CD1c-positive myeloid dendritic cell (primary cell): ENCODE data around the gene RERE.

Experiments used
- DNase-seq: peaks from one replicate; pipeline ENCODE4 v3.0.0-alpha.2; 2016; ENCODE audit errors: extremely low spot score

Gene RERE

DNA sequence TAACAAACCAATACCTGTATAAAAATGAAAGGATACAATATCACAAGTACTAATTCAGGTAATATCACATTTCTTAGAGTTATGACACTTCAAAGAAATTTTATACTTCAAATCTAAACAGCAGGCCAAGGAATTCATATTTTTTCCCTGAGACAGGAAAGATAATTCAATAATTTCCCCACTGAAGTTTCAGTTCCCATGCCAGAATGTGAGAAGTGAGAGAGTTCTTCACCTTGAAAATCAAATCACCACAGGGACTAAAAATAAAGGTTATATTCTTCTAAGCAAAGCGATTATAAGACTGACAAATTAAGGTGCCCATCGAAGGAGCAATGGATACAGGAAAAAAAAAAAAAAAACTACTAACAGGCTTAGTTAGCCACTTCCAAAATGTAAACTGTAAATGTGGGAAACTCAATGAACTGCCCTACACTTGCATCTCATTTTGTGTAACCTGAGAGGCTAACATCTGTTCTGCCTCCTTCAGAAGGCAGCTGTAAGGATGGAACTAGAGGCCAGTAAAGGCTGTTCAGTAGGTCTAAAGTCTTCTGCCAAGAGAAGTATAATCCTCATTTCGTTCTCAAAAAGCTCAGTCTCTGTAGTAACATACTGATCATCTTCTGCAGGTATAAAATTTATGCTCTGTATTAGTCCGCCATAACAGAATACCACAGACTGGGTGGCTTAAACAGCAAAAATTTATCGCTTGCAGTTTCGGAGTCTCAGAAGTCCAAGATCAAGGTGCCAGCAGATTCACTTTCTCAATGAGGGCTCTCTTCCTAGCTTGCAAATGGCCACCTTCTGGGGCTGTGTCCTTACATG lies 127.8 kb downstream of the RERE start:
- DNase-seq: peak; percentile 28

DNA sequence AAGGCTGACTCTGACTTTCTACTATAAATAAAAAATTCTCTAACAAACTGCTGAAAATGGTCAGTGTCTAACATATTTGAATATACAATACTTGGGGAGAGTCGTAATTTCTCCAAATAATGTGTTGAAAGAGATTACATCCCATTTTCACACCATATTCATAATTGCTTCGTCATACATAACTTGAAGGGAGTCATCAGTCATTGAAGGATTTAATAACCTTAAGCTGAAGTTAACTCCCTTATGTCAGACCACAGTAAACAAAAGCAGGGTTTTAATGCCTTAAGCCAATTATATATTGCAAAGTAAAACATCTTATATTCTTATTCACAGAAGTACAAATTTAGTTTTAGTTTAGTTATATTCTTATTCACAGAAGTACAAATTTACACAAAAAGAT lies 129.9 kb downstream of the RERE start:
- no peak for DNase-seq

DNA sequence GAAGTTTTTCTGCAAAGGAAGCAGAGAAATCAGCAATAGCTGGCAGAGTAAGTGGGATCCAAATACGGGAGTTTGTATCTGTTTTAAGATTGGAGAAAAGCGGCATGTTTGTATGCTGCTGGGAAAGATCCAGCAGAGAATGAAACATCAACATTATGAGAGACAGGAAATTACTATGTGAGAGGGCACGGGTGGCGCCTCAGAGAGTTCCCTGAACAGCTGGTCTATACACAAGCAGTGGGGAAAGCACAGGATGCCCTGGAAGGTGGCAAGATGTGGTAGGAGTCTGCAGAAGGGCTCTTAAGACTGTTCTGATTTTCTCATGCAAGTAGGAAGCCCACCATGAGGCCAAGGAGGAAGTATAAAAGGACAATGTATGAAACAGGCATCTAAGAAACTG lies 130.4 kb downstream of the RERE start:
- DNase-seq: no peak

DNA sequence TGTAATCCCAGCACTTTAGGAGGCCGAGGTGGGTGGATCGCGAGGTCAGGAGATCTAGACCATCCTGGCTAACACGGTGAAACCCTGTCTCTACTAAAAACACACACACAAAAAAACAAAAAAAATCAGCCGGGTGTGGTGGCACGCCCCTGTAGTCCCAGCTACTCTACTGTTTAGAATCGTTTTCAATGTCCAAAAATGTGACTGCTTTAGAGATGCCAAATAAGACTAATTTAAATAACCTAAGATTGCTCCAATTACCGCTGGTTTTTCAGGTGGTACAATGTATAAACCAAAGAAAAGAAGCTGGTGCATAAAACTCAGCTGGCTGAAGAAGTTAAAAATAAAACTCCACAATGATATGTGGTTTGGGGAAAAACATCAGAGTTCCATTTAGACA lies 132.0 kb downstream of the RERE start:
- no peak for DNase-seq

DNA sequence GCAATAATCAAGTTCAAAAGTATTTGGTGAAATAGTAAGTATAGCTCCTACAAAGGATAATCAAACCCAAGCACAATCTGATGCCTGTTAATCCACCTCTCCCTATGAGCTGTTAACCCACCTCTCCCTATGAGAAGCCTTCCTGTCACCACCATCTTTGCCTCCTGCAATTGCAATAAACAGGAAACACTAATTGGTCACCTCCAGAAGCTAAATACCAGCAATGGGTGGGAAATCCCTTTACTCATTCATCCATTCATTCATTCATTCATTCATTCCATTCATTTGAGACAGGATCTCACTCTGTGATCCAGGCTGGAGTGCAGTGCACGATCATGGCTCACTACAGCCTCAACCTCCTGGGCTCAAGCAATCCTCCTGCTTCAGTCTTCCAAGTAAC lies 132.8 kb downstream of the RERE start:
- DNase-seq: no peak

DNA sequence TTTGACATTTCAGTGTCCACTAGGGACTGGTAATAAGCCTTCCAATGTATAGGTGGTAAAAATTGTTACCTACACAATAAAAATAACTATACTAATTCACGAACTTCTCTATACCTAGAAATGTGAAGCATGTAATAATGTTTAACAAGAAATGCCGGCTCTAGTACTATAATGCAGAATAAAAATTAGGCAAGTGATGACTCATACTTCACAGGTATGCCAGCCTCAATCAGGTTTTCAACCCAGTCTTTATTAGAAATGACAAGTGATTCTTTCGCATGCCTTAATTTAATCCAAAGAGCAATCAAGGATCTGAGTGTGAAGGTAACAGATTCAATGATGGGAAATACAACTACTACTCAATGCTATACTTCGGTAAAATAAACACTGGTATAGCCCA lies 134.9 kb downstream of the RERE start:
- DNase-seq: no peak

DNA sequence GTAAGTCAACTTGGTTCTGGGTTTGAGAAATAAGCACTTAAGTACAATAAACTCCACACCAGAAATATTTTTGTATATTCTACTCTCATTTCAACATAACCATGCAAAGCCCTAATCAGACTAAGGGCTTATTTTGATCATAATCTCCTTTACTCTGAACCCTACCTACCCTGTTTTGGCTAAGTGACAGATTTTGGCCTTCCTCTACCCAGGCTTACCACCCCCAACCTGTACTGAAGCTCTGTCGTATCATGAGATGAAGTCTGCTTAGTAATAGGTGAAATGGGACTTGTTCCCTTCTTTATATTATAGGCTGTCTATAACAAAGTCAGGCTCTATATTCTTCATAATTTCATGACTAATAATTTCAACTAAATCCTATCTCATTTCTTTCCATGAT lies 135.5 kb downstream of the RERE start:
- no peak for DNase-seq

DNA sequence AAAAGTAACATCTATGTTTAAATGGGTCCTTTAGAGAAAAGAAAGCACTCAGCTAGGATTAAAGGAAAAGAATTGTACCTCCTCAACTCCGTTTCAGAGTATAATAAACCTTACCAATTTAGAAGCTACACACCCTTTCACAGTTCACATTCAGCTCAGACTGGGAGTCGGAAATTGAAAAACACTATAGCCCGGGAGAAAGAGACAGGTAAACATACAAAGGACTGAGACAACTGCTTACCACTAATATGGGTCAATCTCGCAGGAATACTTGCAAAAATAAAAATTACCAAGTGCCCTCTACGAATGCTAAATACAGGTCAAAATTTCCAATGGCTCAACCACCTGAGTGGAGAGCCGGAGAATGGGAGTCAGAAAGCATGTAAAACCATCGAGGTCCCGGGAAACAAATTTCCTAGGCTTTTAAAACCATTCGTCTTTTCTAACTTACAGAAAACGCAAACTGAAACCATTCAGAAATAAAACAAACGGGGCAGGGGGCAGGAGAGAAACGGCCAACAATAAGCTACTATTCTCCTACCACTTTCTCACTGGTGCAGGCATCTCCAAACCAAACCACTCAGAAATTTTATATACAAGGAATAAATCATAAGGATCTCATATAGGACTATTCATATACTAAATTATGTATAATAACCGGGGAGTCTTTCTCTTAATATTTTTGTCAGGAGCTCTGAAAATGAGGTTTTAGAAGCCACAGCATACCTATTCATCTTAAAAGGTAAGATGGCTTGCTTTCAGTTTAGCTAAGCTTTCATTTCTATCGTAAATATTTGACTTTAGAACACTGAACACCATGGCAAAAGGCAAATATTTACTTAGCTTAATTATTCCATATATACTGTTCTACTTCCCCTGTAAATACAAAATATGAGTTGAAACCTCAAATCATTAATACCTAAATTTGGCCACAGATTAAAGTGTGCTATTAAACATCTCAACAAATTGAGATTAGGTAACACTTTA lies 136.5 kb downstream of the RERE start:
- no peak for DNase-seq

DNA sequence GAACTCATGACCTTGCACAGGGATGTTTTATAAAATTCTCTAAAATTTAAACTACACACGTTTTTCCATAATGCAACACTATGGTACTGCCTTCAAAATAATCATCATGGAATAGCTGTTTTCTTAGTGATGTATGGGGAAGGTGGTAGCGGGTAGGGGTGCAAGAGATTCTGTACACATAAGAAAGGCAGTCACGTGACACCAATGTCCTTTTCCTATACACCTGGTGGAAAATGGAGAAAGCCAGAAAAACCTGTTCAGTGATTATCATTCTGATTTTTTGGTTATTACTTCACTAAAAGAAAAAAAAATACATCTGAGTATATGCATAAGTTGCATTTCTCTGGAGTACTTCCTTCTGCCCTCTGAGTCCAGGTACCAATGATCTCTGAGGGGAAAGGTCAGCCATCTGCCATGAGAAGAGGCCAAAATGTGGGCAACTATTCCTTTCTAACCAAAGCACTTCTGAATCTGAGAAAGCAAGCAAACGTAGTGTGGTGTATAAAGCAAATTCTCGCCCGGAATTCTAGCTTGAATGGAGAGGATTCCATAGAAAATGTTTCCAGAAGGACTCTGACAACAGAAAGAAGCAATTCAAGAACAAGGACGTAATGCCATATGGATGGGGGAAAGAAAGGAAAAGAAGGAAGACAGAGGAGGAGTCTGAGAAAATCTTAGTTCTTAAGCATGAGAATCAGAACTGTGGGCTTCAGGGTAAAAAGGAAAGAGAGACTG lies 137.3 kb downstream of the RERE start:
- no peak for DNase-seq

DNA sequence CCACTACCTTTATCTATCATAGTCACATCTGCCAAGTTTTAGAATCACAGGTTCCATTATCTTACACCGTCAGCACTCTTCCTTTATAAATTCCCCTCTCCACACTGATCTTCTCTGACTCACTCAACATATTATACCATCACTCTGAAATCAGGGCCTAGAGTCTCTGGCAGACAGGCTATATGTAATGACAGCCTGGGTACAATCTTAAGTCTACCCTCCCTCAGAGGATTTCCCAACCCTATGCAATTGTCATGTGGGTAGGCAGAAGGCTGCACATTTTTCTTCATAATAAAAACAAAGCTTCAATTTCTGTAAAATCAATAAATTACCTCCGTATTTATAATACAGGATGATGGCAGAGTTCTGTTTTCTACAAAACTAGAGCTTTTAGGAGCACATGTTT lies 138.0 kb downstream of the RERE start:
- no peak for DNase-seq

DNA sequence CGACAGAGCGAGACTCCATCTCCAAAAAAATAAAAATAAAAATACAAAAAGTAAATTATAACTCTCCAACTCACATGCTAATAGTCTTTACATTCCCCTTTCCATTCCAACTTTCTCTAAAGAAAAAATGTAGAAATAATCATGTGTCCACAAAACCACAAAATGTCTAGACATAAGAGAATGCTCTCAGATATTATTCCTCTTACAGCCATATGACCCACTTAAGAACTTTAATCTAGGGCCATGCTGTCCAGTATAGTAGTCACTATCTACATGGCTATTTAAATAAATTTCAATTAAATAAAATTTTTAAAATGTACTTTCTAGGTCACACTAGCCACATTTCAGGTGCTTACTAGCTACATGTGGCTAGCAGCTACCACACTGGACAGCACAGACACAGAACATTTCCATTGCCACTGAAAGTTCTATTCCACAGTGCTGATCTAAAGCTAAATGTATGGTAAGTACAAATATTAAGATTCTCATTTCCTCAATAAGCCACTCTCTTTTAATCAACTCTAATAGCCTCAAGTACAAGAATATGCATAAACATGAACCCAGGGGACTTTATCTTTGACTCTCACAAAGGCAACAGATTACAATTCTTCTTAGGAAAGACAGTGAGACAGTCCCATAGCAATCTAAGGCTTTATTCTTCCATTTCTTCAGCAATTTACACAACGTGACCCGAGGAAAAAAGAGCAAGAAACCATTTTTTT lies 138.6 kb downstream of the RERE start:
- no peak for DNase-seq

DNA sequence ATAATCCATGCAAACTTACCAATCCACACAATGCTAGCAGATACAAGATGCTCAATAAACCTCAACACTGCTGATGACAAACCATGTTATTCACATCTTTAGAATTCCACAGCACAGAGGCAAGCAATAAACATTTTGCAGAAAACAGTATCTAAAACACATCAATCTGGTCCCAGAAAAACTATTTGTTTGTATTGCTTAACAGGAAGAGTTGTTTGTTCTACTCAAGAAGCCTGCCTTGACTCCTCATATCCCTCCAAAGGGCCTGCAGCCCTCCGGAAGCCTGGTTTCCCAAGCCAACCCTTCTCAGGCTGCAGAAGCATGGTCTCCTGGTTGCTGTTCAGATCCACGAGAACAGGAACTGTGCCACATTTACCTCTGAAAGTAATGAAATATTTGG lies 139.7 kb downstream of the RERE start:
- no peak for DNase-seq

DNA sequence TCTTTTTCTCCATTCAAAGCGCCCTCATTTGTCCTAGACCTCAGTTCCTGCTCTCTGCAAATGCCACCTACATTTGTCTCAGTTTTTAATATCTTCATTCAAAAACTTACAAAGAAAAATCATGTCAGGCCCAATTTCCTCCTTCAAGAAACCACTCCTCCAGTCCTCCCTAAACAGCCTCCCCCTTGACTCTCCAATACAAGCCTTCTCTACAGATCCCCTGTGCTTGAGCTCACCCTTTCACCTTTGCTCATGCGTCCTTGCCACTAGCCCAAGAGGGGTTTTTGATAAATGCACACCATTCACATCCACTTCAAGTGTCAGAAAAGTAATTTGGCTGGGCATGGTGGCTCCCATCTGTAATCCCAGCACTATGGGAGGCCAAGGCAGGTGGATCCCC lies 140.6 kb downstream of the RERE start:
- DNase-seq: no peak

DNA sequence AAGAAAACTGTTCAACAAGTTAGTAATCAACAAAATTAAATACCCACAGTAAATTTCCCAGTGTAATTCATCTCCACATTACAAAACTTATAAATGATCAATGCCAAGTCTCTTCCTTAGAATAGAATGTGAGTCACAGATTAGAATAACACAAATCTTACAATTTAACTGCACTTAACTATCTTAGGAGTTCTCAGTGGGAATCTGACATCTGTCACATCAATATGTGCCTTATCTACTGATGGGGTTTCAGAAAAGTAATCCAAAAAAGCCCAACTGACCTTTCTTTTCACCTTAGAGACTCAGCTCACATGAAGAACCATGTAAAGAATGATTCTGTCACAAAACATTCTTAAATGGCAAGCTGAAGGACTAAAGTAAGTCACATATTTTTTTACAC lies 141.4 kb downstream of the RERE start:
- no peak for DNase-seq

DNA sequence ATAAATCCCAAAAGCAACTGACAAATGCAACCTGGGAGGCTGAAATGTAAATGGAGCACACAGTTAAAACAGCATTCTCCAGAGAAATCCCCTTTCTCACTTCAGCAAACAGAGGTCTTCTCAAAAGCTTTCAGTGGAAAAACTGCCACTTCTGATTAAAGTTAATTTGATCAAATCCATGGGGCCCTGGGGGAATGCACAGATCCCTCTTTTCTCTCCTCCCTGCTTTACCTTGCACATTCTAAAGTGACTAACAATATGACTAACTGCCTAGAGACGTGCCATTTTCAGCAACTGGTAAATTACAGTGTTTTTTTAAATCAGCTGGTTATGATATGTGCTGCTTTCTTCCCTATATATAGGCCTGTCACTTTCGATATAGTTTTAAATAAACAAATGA lies 142.5 kb downstream of the RERE start:
- no peak for DNase-seq

DNA sequence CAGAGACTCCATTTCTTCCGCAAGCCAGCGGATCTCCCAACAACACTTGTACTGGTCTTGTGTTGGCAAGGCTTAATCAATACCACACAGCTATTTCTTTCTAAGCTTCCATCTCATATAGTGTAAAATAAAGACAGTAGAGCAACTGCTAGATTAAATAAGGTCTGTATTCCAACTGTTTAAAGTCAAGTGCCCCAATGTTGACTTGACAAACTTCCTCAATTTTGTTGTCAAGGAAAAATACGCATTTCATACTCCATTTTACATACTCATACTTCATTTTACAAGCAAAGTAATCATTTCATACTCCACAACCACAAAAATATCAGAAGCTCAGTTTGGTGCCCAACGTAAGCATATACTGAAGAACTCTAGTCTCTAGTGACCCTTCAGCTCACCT lies 143.0 kb downstream of the RERE start:
- no peak for DNase-seq

DNA sequence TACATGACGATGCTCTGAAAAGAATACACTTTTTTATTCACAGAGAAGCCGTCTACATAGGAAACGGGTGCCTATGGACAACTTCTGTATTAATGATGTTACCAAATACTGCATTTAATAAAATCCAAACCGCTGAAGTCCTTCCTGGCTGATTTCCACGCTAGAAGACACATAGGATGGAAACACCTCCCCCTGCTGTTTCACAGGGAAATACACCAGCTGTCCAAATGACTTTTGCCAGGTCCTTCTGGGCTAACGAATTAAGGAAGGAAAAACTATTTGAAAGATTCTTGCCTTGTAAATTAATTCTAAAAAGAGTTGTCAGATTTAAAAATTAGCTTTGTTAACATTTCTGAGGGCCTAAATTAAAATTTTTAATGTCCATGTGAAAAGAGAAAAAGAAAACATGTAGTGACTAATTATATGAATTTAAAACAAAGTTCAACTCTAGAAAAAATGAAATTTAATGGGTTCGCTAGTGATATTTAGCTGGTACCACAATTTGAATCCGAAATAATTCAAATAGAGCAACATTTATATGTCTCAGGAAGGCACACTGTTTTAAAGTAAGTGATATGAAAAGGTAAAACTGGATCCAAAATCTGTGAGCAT lies 146.0 kb downstream of the RERE start:
- peak; percentile 61 for DNase-seq

DNA sequence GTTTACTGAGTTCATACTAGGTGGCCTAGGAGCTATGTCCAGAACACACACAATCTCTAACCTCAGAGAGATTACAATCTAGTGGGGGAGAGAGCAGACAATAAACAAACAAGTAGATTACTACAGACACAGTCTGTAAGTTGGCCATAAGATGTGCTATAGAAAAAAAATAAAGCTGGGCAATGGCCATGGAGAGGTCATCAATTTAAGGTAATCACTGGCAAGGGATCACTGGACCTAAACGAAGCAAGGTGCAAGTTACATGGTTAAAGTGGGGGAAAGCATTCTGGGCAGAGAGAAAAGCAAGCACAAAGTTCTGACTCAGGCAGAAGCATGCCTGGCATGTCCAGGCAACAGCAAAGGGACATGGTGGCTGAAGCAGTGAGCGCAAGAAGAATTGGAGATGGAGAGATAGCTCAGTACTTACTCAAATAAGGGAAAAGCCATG lies 147.0 kb downstream of the RERE start:
- DNase-seq: no peak

DNA sequence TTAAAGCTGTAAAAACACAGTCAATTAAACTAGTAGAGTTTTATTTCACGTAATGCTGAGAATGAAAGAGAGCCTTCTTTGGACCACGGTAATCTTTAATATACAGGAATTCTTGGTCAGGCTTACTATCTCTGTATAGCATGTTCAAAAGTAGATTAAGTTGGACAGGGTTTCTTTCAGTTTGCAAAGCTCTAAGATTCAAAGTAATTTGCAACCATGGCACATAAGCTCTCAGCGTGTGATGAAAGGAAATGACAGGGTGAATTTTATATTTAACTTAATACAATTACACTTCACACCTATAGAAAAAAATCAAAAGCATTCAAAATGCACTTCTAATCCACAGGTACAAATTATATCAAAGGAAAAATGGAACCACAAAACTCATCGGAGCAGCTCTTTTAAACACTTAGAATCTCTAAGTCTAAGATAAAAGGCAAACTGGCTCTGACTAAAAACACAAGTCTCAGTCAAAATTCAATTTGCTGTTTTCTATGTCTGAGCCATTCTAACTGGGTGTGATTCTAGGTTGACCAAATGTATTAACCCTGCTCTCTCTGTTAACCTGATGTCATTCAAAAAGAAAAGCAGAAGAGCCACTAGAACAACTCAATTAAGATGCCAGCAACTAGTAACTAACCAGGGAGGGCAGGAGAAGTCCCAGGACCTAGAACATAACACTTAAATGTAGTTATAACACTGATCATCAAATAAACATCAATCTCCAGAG lies 147.7 kb downstream of the RERE start:
- DNase-seq: no peak

DNA sequence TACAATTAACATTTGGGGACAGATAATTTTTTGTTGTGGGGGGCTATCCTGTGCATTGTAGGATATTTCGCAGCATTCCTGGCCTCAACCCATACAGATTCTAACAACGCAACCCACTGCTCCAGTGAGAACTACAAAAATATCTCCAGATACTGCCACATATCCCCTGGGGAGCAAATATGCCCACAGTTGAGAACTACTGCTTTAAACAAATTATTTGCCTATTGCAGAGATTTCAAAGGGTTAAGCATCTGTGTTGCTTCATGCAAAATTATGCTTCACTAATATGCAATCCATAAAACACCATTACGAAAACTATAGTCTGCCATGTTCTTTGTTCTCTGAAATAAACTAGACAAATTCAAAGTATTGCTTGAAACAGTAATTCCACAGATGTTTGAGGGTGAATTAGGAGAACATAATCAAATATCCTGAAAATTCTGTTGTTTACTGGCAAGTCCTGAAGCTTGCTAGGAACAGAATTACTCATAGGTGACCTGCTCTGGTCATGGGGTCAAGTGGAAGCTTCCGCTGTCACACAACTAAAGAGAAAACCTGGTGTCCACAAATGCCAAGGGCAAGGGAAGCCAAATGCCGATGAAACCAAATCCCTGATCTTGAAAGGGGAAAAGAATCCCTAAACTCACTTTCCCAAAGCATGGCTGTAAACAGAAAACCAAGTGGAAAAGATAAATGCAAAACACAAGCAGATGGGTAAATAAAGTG lies 149.4 kb downstream of the RERE start:
- no peak for DNase-seq
